ENCODE data around the gene KIF6. TPM values are rescaled to one million over a fixed set of nuclear protein-coding genes. Genes with fewer than 3 reads are reported as not detected.

KIF6 gene
- total and polyA plus RNA-seq, 2 donors (not counting 1 experiment from before 2014, with no cell fraction given) = not detected

DNA sequence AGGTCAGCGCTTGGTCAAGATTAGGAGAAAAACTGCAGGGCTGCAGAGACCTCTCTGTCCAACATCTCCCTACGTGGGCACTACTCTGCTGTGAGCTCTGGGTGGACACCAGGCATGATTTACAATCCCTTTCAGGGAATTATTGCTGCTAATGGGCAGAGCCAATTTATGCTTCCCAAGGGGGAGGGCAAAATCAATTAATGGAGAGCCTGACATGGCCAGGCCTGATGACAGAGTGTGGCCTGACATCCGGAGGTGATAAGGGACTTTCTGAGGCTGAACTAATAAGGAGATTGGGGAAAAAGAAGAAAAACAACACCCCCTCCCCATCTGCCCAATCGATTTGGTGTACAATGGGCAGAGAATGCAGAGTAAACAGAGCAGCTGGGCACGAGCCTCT, 397.7 kb downstream of the KIF6 start:
- Histone ChIP-seq H3K9ac (ENCODE audit: low read length) (no peak overlapping the region), H4K20me1 (ENCODE audit: control insufficient read depth, insufficient read depth, low read length, poor library complexity, severe bottlenecking) (no peaks in the 10 kb centered on the region), H3K79me2 (ENCODE audit: control insufficient read depth, insufficient read depth, low read length) (no peaks in the 10 kb centered on the region), H3K36me3 (replicated peaks in 1 of 2; ENCODE audit: control extremely low read depth in 1 of 2, control insufficient read depth in 1 of 2, extremely low read depth in 1 of 2, insufficient read depth in 2 of 2, low read length in 1 of 2) (no peaks in the 10 kb centered on the region), H3K4me2 (replicated peaks; ENCODE audit: low read depth, low read length, poor library complexity, severe bottlenecking) (no peak overlapping the region), H3K4me1 (ENCODE audit: control insufficient read depth in 2 of 2, insufficient read depth in 2 of 2, low read length in 2 of 2) (peaks cover 0 to 10% of the 10 kb centered on the region in 2 donors), H3K4me3 (ENCODE audit: control extremely low read depth in 1 of 5, extremely low read depth in 1 of 5, insufficient read depth in 1 of 5, low read depth in 2 of 5, low read length in 4 of 5) (no peak overlapping the region), H3K27me3 (replicated peaks in 1 of 4; ENCODE audit: control extremely low read depth in 1 of 4, control insufficient read depth in 3 of 4, insufficient read depth in 4 of 4, low read length in 3 of 4) (peaks cover 0 to 9% (median 0%) of the 10 kb centered on the region in 4 experiments), H3K27ac (ENCODE audit: low read length in 2 of 2) (no peak overlapping the region), H2AFZ (ENCODE audit: insufficient read depth, low read depth, low read length, poor library complexity, severe bottlenecking) (no peak overlapping the region), H3K9me3 (ENCODE audit: control extremely low read depth in 1 of 3, control insufficient read depth in 2 of 3, insufficient read depth in 1 of 3, low read length in 2 of 3) (no peaks in the 10 kb centered on the region)
- TF ChIP-seq CTCF (IDR thresholded peaks at IDR 0.05) (no peak), EZH2 (IDR thresholded peaks at IDR 0.05; ENCODE audit: borderline replicate concordance, insufficient read depth, low read depth, low read length, poor library complexity, severe bottlenecking) (no peak)
- no peak for ATAC-seq (ENCODE audit: low read depth)
- 90% methylated on average over 2 of the region's 5 CpGs for WGBS (ENCODE audit: insufficient coverage)
- no peak overlapping the region for H3K27ac Mint-ChIP-seq
- H3K4me3 Mint-ChIP-seq = no peak overlapping the region
- H3K4me1 Mint-ChIP-seq = peaks cover 8% of the 10 kb centered on the region
- no peak for DNase-seq
- peaks cover 25% of the 10 kb centered on the region for H3K27me3 Mint-ChIP-seq
- POLR2A ChIA-PET = no interaction called here
- intact Hi-C loops (cut with micrococcal nuclease) = no loop called here
- no peaks in the 10 kb centered on the region for H3K9me3 Mint-ChIP-seq (ENCODE audit: insufficient read depth)
- CTCF ChIA-PET = no interaction called here

GRCh38 chr6:39322306-39322850, 402.8 kb downstream of the KIF6 start, which contains the start of gene KCNK16:
TSS of gene KCNK16 (minus strand) at chr6:39322702. CDS start at chr6:39322540, 162 bp downstream.
- Histone ChIP-seq H3K4me1 (ENCODE audit: control insufficient read depth in 2 of 2, insufficient read depth in 2 of 2, low read length in 2 of 2) (peaks cover 0 to 13% of the 10 kb centered on the region in 2 donors), H4K20me1 (ENCODE audit: control insufficient read depth, insufficient read depth, low read length, poor library complexity, severe bottlenecking) (no peaks in the 10 kb centered on the region), H3K9ac (ENCODE audit: low read length) (no peak within 1 kb of the TSS), H3K36me3 (replicated peaks in 1 of 2; ENCODE audit: control extremely low read depth in 1 of 2, control insufficient read depth in 1 of 2, extremely low read depth in 1 of 2, insufficient read depth in 2 of 2, low read length in 1 of 2) (no peaks in the 10 kb centered on the region), H3K27me3 (replicated peaks in 1 of 4; ENCODE audit: control extremely low read depth in 1 of 4, control insufficient read depth in 3 of 4, insufficient read depth in 4 of 4, low read length in 3 of 4) (peaks cover 0 to 4% (median 0%) of the 10 kb centered on the region in 4 experiments), H3K79me2 (ENCODE audit: control insufficient read depth, insufficient read depth, low read length) (no peaks in the 10 kb centered on the region), H3K4me3 (ENCODE audit: control extremely low read depth in 1 of 5, extremely low read depth in 1 of 5, insufficient read depth in 1 of 5, low read depth in 2 of 5, low read length in 4 of 5) (no peak within 1 kb of the TSS), H3K9me3 (ENCODE audit: control extremely low read depth in 1 of 3, control insufficient read depth in 2 of 3, insufficient read depth in 1 of 3, low read length in 2 of 3) (peaks cover 0 to 4% (median 0%) of the 10 kb centered on the region in 3 donors), H3K4me2 (replicated peaks; ENCODE audit: low read depth, low read length, poor library complexity, severe bottlenecking) (no peak within 1 kb of the TSS), H3K27ac (ENCODE audit: low read length in 2 of 2) (no peak within 1 kb of the TSS), H2AFZ (ENCODE audit: insufficient read depth, low read depth, low read length, poor library complexity, severe bottlenecking) (no peak within 1 kb of the TSS)
- ChIA-PET POLR2A (no interaction called here), CTCF (interaction anchor here (1.9 kb wide), 1 partner anchor 12 kb away, joined by 6 read pairs; no protein-coding TSS in a partner anchor)
- DNase-seq = no peak
- no peak within 1 kb of the TSS for H3K27ac Mint-ChIP-seq
- no peaks in the 10 kb centered on the region for H3K9me3 Mint-ChIP-seq (ENCODE audit: insufficient read depth)
- TF ChIP-seq CTCF (IDR thresholded peaks at IDR 0.05) (no peak), EZH2 (IDR thresholded peaks at IDR 0.05; ENCODE audit: borderline replicate concordance, insufficient read depth, low read depth, low read length, poor library complexity, severe bottlenecking) (no peak)
- H3K4me1 Mint-ChIP-seq = peaks cover 8% of the 10 kb centered on the region
- no peak for ATAC-seq (ENCODE audit: low read depth)
- intact Hi-C loops (cut with micrococcal nuclease) = no loop called here
- WGBS (ENCODE audit: insufficient coverage) = 90% methylated on average over 11 of the region's 11 CpGs
- no peak within 1 kb of the TSS for H3K4me3 Mint-ChIP-seq
- peaks cover 31% of the 10 kb centered on the region for H3K27me3 Mint-ChIP-seq

All from B cell (primary cell).